GM21717 (cell line): ENCODE measurements around the gene RNU5D-1.

Source experiments
- ATAC-seq: cut with Tn5 transposase; IDR thresholded peaks from one replicate; pipeline ENCODE4 v1.9.1; 2021; ENCODE audit warnings: mild to moderate bottlenecking, moderate library complexity; ENCODE audit not compliant: unreplicated experiment

The RNU5D-1 gene

DNA sequence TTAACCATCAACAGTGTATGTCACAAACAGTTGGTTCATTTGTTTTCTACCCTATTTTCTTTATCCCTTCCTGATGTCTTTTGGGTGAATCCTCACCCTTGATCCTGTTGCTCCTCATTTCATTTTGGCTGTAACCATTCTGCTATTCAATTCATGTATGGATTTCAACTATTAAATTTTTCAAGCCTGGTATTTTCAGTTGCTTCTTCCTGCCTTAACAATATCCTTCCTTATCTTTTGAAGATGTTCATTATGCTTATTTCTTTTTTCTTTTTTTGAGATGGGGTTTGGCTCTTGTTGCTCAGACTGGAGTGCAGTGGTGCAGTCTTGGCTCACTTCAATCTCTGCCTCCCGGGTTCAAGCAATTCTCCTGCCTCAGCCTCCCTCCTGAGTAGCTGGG, 2.8 kb upstream of the RNU5D-1 start:
- ATAC-seq = no peak

DNA sequence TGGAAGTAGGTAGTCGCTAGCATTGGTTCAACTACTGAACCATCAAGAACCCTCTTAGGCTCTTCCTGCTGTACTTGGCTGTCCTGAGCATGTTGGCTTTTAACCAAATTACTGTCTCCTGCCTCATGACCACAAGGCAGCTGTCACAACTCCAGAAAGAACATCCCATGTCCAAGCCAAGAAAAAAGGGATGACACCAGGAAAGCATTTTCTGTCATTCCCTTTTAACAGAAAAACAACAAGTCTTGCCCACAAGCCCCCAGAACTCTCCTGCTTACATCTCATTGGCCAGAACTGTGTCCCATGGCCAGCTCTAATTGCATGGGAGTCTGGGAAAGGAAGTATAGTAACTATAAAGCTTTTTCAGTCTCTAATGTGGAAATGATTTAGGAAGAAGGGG, 2.4 kb upstream of the RNU5D-1 start:
- ATAC-seq = no peak

DNA sequence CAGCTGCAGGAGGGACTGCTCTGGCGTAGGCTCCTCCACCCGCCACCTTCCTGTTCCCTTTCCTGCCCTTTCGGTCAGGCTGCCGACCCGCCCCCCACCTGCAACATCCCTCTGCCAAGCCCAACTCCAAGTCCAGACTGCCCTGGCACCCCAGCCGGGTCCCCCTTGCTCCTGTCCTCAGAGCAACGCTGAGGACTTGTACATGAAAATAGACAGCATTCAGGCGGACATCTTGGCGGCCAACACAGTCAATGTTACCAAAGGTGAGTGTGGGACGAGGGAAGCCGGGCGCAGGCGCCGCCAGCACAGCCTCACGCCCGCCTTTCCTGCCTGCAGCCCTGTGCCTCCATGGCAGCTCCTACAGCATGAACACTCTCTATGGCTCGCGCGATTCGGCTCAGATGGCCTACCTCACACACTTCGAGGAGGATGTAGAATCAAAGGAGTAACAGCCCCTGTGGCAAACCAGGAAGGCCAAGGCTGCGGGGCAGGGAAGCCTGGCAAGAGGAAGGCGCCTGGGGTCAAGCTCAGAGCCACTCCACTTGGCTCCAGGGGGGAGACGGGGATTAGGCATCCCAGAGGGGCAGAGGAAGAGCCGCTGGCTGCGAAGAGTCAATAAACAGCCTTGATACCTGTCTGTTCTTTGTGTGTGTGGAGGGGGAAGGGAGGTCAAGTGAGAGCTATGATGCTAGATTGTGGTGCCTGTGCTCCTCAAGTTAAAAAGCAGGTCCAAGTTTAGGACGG, 5.8 kb downstream of the RNU5D-1 start:
- no peak for ATAC-seq

DNA sequence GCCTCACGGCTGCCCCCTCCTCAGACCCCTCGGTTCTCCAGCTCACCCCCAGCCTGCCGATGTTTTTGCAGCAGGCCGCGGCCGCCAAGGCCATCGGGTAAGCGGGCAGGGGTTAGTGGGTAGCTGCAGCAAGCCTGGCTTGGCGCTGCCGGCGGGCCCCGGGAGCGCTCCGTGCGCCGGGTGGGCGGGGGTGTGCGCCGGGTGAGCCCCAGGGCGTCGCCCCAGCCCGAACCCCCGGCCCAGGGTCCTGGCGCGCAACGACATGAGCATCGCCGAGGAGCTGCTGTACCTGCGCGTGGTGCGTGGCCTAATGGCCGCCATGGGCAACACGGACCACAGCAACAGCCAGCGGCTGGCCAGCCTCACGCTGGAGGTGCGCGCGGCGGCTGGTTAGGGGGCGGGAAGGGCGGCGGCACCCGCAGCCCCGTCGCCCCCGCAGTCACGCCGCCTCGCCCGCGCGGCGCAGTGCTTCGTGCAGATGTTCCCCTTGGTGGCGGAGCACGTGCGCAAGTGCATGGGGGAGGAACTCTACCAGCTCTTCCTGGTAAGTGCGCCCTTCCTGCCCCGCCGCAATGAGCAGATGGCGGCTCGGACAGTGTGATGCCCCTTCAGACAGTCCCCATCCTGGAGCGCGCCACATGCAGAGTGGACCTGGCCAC, 6.5 kb downstream of the RNU5D-1 start:
- no peak for ATAC-seq

DNA sequence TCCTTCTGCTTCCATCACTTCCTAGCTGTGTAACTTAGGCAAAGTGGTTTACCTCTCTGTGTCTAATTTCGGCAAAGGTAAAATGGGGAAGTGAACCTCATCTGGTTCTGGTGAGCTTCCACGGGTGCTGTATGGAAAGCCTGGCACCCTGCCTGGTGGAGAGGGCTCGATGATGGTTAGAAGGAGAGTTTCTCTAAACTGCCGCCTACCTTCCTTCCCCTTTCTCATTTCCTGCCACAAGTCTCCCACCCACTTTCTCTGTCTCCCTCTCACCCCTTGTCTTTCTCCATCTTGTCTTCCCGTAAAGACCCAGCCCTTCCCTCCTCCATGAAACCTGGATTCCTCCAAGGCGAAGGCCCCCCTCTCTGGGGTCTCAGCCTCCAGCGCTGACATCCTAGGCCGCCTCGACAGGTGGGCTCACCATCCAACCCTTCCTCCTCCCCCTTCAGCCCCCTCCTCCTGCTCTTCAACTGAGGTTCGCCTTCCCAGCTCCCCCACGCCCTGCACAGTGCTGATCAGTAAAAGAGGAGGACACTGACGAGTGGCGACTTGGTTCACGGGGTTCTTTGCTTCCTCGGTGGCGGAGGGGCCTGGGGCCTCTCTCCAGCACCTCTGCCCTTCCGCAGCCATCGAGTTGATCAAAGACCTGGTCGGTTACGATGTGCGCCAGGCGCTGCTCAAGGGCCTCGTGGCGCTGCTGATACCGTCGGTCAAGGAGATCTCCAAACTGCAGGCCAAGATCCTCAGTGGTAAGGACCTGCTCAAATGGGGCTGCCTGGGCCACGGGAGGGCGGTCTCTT, 7.3 kb downstream of the RNU5D-1 start:
- ATAC-seq = no peak

DNA sequence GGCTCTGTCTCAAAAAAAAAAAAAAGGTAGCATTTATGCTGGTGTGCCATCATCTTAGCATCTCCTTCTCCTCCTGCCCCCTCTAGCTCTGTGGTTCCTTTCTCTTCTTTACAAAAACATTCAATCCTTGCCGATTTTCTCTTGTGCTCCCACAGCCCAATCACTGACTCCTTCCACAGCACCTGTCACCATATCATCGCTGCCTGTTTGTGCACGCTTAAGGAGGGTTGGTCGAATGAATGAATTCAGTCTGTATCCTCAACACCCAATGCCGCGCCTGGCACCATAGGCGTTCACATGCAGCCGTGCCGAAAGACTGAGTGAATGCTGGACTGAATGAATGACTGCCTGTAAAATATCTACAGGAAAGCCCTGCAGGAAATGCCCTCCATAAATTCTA, 7.9 kb downstream of the RNU5D-1 start:
- no peak for ATAC-seq

DNA sequence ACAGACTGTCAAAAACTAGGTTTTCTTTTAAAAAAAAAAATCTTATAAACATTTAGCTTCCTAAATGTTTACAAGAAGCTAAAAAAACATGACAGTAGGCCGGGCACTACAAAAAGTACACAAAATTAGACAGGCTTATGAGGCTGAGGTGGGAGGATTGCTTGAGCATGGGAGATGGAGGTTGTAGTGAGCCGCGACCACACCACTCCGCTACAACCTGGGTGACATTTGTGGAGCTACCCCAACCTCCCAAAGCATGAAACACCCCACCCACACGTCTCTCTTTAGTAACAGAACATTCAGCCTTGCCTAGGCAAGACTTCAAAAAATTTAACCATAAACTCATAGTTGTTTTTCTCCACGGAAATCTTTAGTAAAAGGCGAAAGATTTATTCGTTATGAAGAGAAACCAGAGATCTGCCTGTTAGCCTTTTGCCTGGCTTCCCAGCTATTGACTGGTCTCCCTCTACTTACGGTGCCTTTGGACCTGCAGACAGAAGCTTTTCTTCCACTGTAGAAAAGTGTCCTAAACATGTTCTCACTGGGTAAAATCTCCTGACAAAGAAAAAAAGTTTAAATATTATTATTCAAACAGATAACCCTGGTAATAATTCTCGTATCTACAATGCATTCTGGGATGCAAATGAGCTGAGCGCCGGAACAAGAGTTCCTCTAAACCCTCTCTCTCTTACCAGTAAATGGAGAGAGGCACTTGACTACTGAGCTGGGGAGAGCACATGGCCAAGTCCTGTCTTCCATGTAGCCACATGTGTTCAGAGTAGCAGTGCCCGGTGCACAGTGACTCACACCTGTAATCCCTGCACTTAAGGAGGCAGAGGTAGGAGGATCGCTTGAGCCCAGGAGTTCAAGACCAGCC, 9.2 kb downstream of the RNU5D-1 start:
- peak; percentile 53 for ATAC-seq

DNA sequence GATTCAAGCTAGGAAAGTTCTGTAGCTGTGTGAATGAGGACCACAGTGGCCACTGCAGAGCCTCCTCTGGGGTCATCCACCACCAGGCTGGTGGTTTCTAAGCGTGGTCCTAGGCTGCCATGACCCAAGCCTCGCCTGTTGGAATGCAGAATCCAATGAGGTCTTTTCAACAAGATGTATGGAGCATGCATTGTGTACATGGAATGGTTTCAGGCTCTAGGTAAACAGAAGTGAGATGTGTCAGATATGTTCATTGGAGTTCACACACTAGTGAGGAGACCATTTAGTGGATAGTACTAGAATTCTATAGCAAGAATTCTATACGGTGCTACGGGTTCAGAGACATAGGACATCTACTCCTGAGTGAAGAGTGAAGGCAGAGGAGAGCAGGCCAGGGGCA, 10.7 kb downstream of the RNU5D-1 start:
- ATAC-seq = no peak

DNA sequence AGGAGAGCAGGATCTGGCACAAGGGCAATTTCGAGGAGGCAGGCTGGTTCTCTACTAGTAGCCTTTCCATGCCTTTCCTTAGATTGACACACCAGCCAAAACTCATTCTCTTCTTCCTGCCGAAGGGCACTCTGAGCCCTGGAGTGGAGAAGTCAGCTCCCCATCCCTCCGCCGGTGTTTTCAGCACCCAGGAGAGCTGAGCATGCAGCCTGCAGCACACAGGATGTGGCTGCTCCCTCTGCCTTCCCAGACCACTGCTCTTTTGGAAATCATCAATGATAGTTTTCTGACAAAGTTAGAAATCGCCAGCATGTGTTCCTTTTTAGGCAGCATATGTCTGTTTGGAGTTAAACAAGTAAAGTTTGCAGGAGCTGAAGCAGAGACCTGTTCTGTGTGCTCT, 11.7 kb downstream of the RNU5D-1 start:
- ATAC-seq = no peak

DNA sequence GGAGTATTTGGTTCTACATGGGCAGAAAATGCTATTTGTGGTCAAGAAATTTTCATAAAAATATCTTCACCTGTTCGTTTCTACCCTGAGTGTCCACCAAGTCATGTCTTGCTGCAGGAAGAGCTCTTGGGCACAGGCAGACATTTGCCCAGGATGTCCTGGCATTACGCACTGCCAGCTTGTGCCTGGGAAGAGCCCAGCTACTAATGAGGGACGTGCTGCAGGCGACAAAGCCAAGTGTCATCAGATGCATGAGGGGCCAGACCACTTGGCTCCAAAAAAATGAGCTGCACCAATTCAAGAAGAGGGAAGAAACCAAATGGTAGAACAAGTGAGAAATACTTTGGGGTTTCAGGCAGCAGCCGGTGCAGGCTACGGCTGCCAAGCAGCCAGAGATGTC, 12.9 kb downstream of the RNU5D-1 start:
- ATAC-seq = no peak

DNA sequence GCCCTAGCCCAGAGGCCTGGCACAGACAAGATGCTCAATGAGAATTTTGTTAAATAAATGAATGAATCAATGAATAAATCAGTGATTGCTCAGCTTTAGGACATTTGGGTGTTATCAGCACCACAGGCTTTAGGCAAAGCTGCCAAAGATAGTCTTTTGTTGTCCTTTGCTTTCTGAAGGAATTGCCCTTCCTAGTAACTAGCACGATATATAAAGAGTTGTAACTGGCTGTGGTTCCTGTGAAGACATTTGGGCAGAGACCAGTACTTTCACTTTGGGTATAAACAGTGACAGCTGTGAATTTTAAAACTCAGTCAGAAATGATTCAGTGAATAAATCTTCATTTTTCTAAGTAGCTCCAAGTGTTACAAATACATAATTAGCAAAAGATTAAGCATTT, 13.3 kb downstream of the RNU5D-1 start:
- ATAC-seq = no peak

DNA sequence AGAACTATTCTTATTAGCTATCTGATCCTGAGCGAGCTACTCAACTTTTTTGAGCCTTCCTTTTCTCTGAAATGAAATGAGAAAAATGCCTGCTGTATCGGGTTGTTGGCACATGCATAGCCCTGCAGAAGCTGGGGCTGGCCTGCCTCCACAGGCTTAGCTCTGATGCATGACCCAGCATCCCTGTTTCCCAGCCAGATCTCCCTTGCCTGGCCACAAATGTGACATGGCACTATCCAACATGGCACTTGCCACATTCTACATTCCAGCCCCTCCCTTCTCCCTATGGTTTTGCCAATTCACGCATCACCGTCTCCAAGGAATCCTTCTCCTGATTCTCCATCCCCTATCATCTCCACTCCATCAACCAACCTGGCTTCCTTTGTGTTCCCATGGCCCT, 13.8 kb downstream of the RNU5D-1 start:
- ATAC-seq = no peak

DNA sequence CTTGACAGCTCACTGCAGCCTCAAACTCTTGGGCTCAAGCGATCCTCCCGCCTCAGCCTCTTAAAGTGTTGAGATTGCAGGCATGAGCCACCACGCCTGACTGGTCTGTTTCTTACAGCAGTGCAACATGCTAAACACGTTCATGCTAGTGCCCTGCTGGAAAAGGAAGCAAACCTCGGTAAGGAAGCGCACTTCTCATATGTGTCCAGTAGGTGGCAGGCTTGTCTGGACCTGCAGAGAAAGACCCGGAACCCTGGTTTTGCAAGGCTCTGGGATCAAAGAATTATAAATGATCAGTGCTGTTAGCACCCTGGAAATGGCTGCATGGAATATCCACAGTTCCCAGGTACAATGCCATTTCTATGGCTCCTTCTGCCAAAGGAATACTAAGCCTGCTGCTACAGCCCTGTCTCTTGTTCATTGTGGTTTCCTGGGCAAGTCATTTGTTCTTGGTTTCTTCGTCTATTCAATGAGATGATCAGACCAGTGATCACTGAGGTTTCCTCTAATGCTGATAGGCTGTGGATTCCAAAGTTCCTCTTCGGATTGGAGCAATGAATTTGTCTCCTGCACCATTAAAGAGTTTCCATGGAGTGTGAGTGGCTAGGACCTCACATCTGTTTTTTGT, 15.9 kb downstream of the RNU5D-1 start:
- no peak for ATAC-seq

DNA sequence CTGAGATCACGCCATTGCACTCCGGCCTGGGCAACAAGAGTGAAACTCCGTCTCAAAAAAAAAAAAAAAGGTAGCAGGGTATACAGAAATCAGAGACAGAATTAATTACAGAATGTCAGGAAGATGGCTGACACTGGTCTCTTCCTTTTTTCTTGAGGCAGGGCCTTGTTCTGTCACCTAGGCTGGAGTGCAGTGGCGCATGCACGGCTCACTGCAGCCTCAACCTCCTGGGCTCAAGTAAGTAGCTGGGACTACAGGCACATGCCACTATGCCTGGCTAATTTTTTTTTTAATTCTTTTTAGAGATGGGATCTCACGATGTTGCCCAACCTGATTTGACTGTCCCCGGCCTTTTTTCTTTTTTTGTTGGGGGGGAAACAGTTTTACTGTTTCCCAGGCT, 16.4 kb downstream of the RNU5D-1 start:
- ATAC-seq = no peak

DNA sequence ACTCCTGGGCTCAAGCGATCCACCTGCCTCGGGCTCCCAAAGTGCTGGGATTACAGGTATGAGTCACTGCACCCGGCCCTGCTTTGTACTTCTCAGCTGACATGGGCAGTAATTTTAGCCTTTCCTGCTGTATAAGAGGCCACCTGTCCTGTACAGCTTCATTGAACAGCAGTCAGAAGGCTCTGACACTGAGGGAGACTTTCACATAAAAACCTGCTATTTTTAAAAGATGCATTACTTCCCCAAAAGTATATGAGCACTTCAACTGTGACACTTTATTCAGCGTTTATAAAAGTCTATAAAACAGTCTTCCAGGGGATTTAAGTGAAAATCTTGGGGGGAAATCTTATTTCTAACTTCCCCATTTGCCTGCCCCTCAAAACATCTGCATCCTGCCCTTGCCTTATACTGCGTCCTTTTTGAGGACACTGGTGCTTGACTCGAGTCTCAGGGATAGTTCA, 17.6 kb downstream of the RNU5D-1 start:
- no peak for ATAC-seq

DNA sequence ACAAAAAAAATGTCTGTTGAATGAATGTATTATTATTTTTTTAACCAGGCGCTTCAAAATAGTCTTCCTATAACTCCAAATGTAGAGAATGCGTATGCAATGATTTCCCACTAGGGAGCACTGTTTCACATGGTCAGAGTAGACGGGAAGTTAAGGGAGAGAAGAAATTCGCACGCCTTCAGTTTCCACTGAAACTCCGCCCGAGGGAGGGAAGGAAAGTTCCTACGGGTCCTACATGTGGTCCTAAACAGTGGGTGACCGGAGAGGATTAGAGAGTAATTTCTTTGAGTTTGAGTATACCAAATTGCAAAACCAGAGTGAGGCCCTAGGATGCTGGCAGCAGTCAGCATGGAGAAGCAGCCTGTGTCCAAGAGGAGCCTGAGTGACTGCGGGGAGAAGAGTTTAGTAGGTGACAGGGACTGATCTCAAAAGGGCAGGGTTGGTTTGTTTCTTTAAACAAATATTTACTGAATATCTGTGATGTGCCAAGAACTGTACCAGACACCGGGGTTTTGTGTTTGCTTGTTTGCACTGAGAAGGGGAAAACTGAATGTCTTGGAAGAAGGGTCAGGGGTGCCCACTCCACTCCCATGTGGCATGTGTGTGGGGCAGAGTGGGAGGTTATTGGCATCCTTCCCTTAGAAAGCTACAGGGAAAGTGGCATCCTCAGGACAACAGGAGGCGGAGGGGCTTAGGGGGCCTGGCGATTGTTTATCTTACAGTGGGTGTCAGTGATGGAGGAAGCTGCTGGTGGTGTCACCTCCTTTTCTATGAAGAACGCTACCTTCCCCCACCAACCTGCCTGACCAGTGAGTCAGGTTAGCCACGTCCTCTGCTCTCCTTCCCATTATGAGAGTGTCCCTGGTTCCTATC, 22.8 kb downstream of the RNU5D-1 start:
- ATAC-seq = no peak

DNA sequence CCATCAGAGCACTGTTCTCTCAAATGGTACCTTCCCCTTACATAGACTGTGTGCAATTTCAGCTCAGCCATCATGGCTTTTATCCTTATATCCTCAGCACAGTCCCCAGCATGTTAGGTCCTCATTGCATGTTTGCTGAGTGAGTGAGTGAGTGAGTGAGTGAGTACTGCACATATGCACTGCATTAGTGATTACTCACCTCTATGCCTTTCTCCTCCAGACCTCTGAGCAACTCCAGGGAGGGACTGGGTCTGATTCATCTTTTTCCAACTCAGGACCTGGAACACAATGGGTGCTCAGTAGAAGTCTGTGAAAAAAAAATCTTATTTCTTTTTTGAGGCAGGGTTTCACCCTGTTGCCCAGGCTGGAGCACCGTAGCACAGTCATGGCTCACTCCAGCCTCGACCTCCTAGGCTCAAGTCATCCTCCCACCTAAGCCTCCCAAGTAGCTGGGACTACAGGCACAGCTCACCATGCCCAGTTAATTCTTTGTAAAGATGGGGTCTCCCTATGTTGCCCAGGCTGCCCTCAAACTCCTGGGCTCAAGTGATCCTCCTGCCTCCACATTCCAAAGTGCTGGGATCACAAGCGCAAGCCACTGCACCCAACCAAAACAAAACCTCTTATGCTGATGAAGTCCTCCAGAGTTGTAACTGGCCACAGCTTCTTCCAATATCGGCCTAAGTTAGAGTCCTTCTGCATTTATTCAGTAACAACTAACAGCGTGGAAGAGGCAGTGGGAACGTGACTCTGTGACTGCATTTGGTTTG, 23.7 kb downstream of the RNU5D-1 start:
- no peak for ATAC-seq

DNA sequence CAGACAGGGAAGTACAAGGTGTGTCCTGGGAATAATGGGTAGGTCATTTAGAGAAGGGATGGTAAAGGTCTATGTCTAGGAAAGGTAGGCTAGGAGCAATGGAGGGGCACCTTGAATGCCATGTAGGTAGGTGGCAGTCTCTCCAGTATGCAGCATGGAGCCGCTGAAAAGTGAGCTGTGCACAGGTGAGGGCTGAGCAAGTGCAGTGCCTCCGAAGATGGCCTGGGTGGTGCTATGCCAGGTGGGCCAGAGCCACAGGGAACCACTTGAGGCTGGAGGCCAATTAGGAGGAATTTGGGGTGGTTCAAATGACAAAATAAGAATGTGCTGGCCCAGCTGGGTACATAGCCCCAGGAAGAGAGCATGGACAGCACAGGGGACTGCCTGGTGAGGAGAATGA, 25.0 kb downstream of the RNU5D-1 start:
- no peak for ATAC-seq

DNA sequence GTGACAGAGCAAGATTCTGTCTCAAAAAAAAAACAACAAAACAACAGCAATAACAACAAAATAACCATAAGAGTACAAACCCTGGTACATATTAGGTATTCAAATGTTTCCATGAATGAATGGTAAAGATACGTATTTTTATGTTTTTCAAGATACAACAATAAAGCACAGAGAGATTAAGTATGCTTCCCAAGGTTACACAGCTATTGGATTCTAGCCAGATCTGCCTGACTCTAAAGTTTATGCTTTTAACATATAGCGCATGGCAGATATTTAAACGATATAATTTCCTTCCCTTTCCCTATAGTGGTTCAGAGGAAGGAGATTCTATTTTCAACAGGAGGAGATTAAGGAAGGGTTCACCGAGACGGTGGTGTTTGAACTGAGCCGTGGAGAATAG, 25.5 kb downstream of the RNU5D-1 start:
- ATAC-seq = no peak
